ENCODE measurements around the gene ROPN1L.
A peak's percentile ranks its signal among the peaks of the same experiment; 100 is the strongest.

ROPN1L gene

DNA sequence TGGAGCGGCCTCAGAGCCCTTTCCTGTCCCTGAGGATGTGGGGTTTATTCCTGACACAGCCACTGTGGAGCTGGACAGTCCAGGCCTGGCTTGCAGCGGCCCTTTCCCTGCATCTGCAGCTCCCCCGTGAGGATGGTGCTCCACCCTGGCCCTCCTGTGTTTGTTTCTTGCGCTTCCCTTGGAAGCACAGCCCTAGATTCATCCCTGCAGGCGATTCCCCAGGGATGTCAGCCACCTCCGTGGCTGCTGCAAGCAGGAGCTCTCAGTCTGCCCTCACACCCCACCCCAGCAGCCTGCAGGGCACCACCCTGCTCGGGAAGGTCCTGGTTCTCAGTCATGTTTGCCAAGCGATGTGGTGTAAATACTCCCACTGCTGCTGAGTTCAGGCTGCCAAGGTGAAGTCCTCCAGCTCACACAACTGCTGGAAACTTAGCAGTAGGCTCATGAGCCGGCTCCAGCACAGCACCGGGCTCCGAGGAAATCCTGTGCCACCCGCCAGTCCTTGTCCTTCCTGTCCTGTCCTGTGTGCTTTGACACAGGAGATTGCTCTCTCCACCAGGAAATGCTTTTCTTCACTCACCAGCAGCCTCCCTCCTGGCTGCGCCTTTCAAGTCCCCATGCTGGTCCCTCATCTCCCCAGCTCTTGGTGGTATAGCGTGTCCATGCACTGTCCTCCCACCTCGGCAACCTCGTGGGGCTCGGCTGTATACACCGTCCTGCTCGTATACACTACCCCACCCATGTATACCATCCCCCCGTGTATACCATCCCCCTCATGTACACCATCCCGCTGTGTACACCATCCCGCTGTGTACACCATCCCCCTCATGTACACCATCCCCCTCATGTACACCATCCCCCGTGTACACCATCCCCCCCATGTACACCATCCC lies 16.2 kb downstream of the ROPN1L start:
- Histone ChIP-seq H2AFZ (ENCODE audit: insufficient read depth, low read length, poor library complexity) (no peak overlapping the region), H4K8ac (ENCODE audit: low read depth, low read length) (no peak overlapping the region), H3K9ac (ENCODE audit: low read length) (no peak overlapping the region), H3K27me3 (ENCODE audit: insufficient read depth, low read length) (no peaks in the 10 kb centered on the region), H3K79me2 (ENCODE audit: control insufficient read depth, insufficient read depth, low read length, poor library complexity) (no peaks in the 10 kb centered on the region), H3K23ac (ENCODE audit: low read length) (no peak overlapping the region), H3K79me1 (ENCODE audit: low read length) (peaks cover 7% of the 10 kb centered on the region), H3K4me2 (ENCODE audit: low read length) (no peak overlapping the region), H2BK12ac (ENCODE audit: low read length) (no peak overlapping the region), H3K18ac (ENCODE audit: low read length) (no peak overlapping the region), H3K36me3 (ENCODE audit: control insufficient read depth in 1 of 2, insufficient read depth in 2 of 2, low read length in 2 of 2) (no peaks in the 10 kb centered on the region), H3K4me1 (ENCODE audit: control insufficient read depth in 1 of 2, insufficient read depth in 2 of 2, low read length in 2 of 2) (peaks cover 12 to 13% of the 10 kb centered on the region in 2 experiments), H4K12ac (ENCODE audit: low read depth, low read length) (no peak overlapping the region), H3K4me3 (ENCODE audit: low read depth, low read length) (no peak overlapping the region), H2AK5ac (ENCODE audit: low read length) (no peak overlapping the region), H2BK5ac (ENCODE audit: low read depth, low read length, poor library complexity) (no peak overlapping the region), H4K91ac (ENCODE audit: low read depth, low read length) (no peak overlapping the region), H2BK120ac (ENCODE audit: insufficient read depth, low read length, poor library complexity) (no peak overlapping the region), H3K27ac (ENCODE audit: low read depth, low read length) (no peak overlapping the region), H3K4ac (ENCODE audit: low read depth, low read length) (no peak overlapping the region), H3K14ac (ENCODE audit: low read length) (no peak overlapping the region), H3K9me3 (ENCODE audit: insufficient read depth, low read depth, low read length) (no peaks in the 10 kb centered on the region)
- WGBS (ENCODE audit: extremely low coverage, insufficient coverage, insufficient read length) = no CpG with 5 or more reads among the region's 23 CpGs
- DNase-seq = peak in 1 of 2 donors; percentile 45

- Histone ChIP-seq H3K79me1 (ENCODE audit: low read length) (peaks cover 5% of the 10 kb centered on the region), H2BK120ac (ENCODE audit: insufficient read depth, low read length, poor library complexity) (no peak overlapping the region), H3K14ac (ENCODE audit: low read length) (peak overlapping the region; percentile 5), H3K4ac (ENCODE audit: low read depth, low read length) (no peak overlapping the region), H3K4me3 (ENCODE audit: low read depth, low read length) (no peak overlapping the region), H3K18ac (ENCODE audit: low read length) (no peak overlapping the region), H3K27ac (ENCODE audit: low read depth, low read length) (no peak overlapping the region), H4K12ac (ENCODE audit: low read depth, low read length) (no peak overlapping the region), H3K36me3 (ENCODE audit: control insufficient read depth in 1 of 2, insufficient read depth in 2 of 2, low read length in 2 of 2) (no peaks in the 10 kb centered on the region), H3K4me1 (ENCODE audit: control insufficient read depth in 1 of 2, insufficient read depth in 2 of 2, low read length in 2 of 2) (peaks cover 10% of the 10 kb centered on the region in 2 experiments), H2BK5ac (ENCODE audit: low read depth, low read length, poor library complexity) (no peak overlapping the region), H2BK12ac (ENCODE audit: low read length) (no peak overlapping the region), H3K79me2 (ENCODE audit: control insufficient read depth, insufficient read depth, low read length, poor library complexity) (no peaks in the 10 kb centered on the region), H3K27me3 (ENCODE audit: insufficient read depth, low read length) (no peaks in the 10 kb centered on the region), H3K9ac (ENCODE audit: low read length) (no peak overlapping the region), H3K4me2 (ENCODE audit: low read length) (no peak overlapping the region), H2AK5ac (ENCODE audit: low read length) (peak overlapping the region; percentile 51), H4K91ac (ENCODE audit: low read depth, low read length) (no peak overlapping the region), H3K9me3 (ENCODE audit: insufficient read depth, low read depth, low read length) (no peaks in the 10 kb centered on the region), H2AFZ (ENCODE audit: insufficient read depth, low read length, poor library complexity) (no peak overlapping the region), H3K23ac (ENCODE audit: low read length) (no peak overlapping the region), H4K8ac (ENCODE audit: low read depth, low read length) (no peak overlapping the region)
- no peak for DNase-seq
- no CpG with 5 or more reads among the region's 19 CpGs for WGBS (ENCODE audit: extremely low coverage, insufficient coverage, insufficient read length)
Observed at GRCh38 chr5:10459080-10460055, 17.7 kb downstream of the ROPN1L start.

- H3K18ac ChIP-seq (ENCODE audit: low read length) = no peak overlapping the region
- no peak overlapping the region for H2BK120ac ChIP-seq (ENCODE audit: insufficient read depth, low read length, poor library complexity)
- H3K79me2 ChIP-seq (ENCODE audit: control insufficient read depth, insufficient read depth, low read length, poor library complexity) = no peaks in the 10 kb centered on the region
- no peaks in the 10 kb centered on the region for H3K9me3 ChIP-seq (ENCODE audit: insufficient read depth, low read depth, low read length)
- H2BK5ac ChIP-seq (ENCODE audit: low read depth, low read length, poor library complexity) = no peak overlapping the region
- no peak overlapping the region for H4K8ac ChIP-seq (ENCODE audit: low read depth, low read length)
- H3K14ac ChIP-seq (ENCODE audit: low read length) = no peak overlapping the region
- no peak overlapping the region for H2BK12ac ChIP-seq (ENCODE audit: low read length)
- H3K36me3 ChIP-seq (ENCODE audit: control insufficient read depth in 1 of 2, insufficient read depth in 2 of 2, low read length in 2 of 2) = no peaks in the 10 kb centered on the region
- no peak overlapping the region for H3K9ac ChIP-seq (ENCODE audit: low read length)
- no peak overlapping the region for H3K4me3 ChIP-seq (ENCODE audit: low read depth, low read length)
- DNase-seq = no peak
- H3K27ac ChIP-seq (ENCODE audit: low read depth, low read length) = no peak overlapping the region
- H4K91ac ChIP-seq (ENCODE audit: low read depth, low read length) = no peak overlapping the region
- no peak overlapping the region for H4K12ac ChIP-seq (ENCODE audit: low read depth, low read length)
- WGBS (ENCODE audit: extremely low coverage, insufficient coverage, insufficient read length) = no CpG with 5 or more reads among the region's 13 CpGs
- peaks cover under 1% of the 10 kb centered on the region for H3K79me1 ChIP-seq (ENCODE audit: low read length)
- peak overlapping the region; percentile 33 for H2AK5ac ChIP-seq (ENCODE audit: low read length)
- no peaks in the 10 kb centered on the region for H3K27me3 ChIP-seq (ENCODE audit: insufficient read depth, low read length)
- peaks cover under 1 to 1% of the 10 kb centered on the region in 2 experiments for H3K4me1 ChIP-seq (ENCODE audit: control insufficient read depth in 1 of 2, insufficient read depth in 2 of 2, low read length in 2 of 2)
- no peak overlapping the region for H2AFZ ChIP-seq (ENCODE audit: insufficient read depth, low read length, poor library complexity)
- H3K4ac ChIP-seq (ENCODE audit: low read depth, low read length) = no peak overlapping the region
- H3K23ac ChIP-seq (ENCODE audit: low read length) = no peak overlapping the region
- no peak overlapping the region for H3K4me2 ChIP-seq (ENCODE audit: low read length)
Observed at GRCh38 chr5:10460252-10460906, 18.7 kb downstream of the ROPN1L start.

- Histone ChIP-seq H3K36me3 (ENCODE audit: control insufficient read depth in 1 of 2, insufficient read depth in 2 of 2, low read length in 2 of 2) (no peaks in the 10 kb centered on the region), H2AK5ac (ENCODE audit: low read length) (no peak overlapping the region), H3K23ac (ENCODE audit: low read length) (no peak overlapping the region), H3K79me1 (ENCODE audit: low read length) (no peaks in the 10 kb centered on the region), H3K4me2 (ENCODE audit: low read length) (no peak overlapping the region), H2BK120ac (ENCODE audit: insufficient read depth, low read length, poor library complexity) (no peak overlapping the region), H3K14ac (ENCODE audit: low read length) (no peak overlapping the region), H3K4ac (ENCODE audit: low read depth, low read length) (no peak overlapping the region), H3K27me3 (ENCODE audit: insufficient read depth, low read length) (no peaks in the 10 kb centered on the region), H3K18ac (ENCODE audit: low read length) (no peak overlapping the region), H3K79me2 (ENCODE audit: control insufficient read depth, insufficient read depth, low read length, poor library complexity) (no peaks in the 10 kb centered on the region), H3K4me3 (ENCODE audit: low read depth, low read length) (no peak overlapping the region), H3K4me1 (ENCODE audit: control insufficient read depth in 1 of 2, insufficient read depth in 2 of 2, low read length in 2 of 2) (no peaks in the 10 kb centered on the region), H3K27ac (ENCODE audit: low read depth, low read length) (no peak overlapping the region), H3K9ac (ENCODE audit: low read length) (no peak overlapping the region), H2AFZ (ENCODE audit: insufficient read depth, low read length, poor library complexity) (no peak overlapping the region), H2BK12ac (ENCODE audit: low read length) (no peak overlapping the region), H4K8ac (ENCODE audit: low read depth, low read length) (no peak overlapping the region), H4K12ac (ENCODE audit: low read depth, low read length) (no peak overlapping the region), H4K91ac (ENCODE audit: low read depth, low read length) (no peak overlapping the region), H3K9me3 (ENCODE audit: insufficient read depth, low read depth, low read length) (no peaks in the 10 kb centered on the region), H2BK5ac (ENCODE audit: low read depth, low read length, poor library complexity) (no peak overlapping the region)
- WGBS (ENCODE audit: extremely low coverage, insufficient coverage, insufficient read length) = no CpG with 5 or more reads among the region's 12 CpGs
- peak in 1 of 2 donors; percentile 12 for DNase-seq
Observed at GRCh38 chr5:10461041-10461440, 19.4 kb downstream of the ROPN1L start.
